A673 (cell line): ENCODE results near the gene MRM3. TPM values are rescaled to one million over a fixed set of nuclear protein-coding genes. Genes with fewer than 3 reads are reported as not detected.
"Not testable (repeated sequence)": the region's sequence is repeated elsewhere in the genome, so short reads cannot be mapped to it uniquely, and the experiment has no call there.

Source experiments
- BruUV-seq: library from RNA; stranded (reverse); fragments of 400-500 nt; replicated peaks from 2 replicates; lab custom pipeline; 2021; lab: Mats Ljungman, UMichigan
- CTCF ChIA-PET: fragments of 300-600 bp; sonication (Branson Sonifier 250); formaldehyde crosslinking; loops from one replicate; lab custom pipeline; 2022; ENCODE audit warnings: antibody characterized with exemption; lab: Charles Lee
- POLR2A ChIA-PET: fragments of 300-600 bp; sonication (Branson Sonifier 250); formaldehyde crosslinking; loops from one replicate; lab custom pipeline; 2022; ENCODE audit warnings: antibody characterized with exemption; ENCODE audit not compliant: low non-redundant PET; lab: Charles Lee
- DNase-seq: peaks from one replicate; pipeline ENCODE4 v3.0.0-alpha.2; 2015; ENCODE audit warnings: low spot score
- H3K27ac ChIP-seq: fragments of 200-600 bp; sonication (generic); 2 replicates; pipeline ENCODE4 v1.5.1; 2016; ENCODE audit warnings: mixed run types, low read depth, mild to moderate bottlenecking, mixed read lengths, antibody characterized with exemption, low read length; ENCODE audit not compliant: poor library complexity, severe bottlenecking
- H3K27me3 ChIP-seq: fragments of 200-600 bp; sonication (generic); replicated peaks from 2 replicates; pipeline ENCODE4 v1.6.1; 2017; ENCODE audit warnings: mixed run types, low read depth, mild to moderate bottlenecking, mixed read lengths, antibody characterized with exemption, low read length; ENCODE audit not compliant: insufficient read depth, poor library complexity
- H3K36me3 ChIP-seq: fragments of 200-600 bp; sonication (generic); 2 replicates; pipeline ENCODE4 v1.6.1; 2016; ENCODE audit warnings: mixed run types, mild to moderate bottlenecking, mixed read lengths, antibody characterized with exemption, low read length; ENCODE audit not compliant: insufficient read depth, poor library complexity, severe bottlenecking
- H3K4me1 ChIP-seq: fragments of 200-600 bp; sonication (generic); 2 replicates; pipeline ENCODE4 v1.6.1; 2017; ENCODE audit warnings: mixed run types, mild to moderate bottlenecking, mixed read lengths, antibody characterized with exemption, low read length; ENCODE audit not compliant: insufficient read depth, poor library complexity, severe bottlenecking
- H3K4me3 ChIP-seq: fragments of 200-600 bp; sonication (generic); 2 replicates; pipeline ENCODE4 v1.5.1; 2016; ENCODE audit warnings: low read depth, mixed run types, mild to moderate bottlenecking, mixed read lengths, low read length; ENCODE audit not compliant: poor library complexity, severe bottlenecking
- H3K9me3 ChIP-seq: fragments of 200-600 bp; sonication (generic); 2 replicates; pipeline ENCODE4 v1.6.1; 2016; ENCODE audit warnings: mixed run types, low read depth, mild to moderate bottlenecking, mixed read lengths, antibody characterized with exemption, low read length; ENCODE audit not compliant: poor library complexity, severe bottlenecking
- CTCF ChIP-seq: fragments of 300-800, 200-600 bp; sonication (generic); conservative IDR thresholded peaks from 2 replicates; pipeline ENCODE4 v1.5.1; 2017; ENCODE audit warnings: low read depth, mild to moderate bottlenecking, antibody characterized with exemption, low read length, moderate library complexity, mixed read lengths
- EZH2 ChIP-seq: fragments of 200-600 bp; sonication (generic); IDR thresholded peaks from 2 replicates; pipeline ENCODE4 v1.6.1; 2017; ENCODE audit warnings: borderline replicate concordance, low read depth, mild to moderate bottlenecking, mixed read lengths, antibody characterized with exemption, low read length; ENCODE audit not compliant: poor library complexity, severe bottlenecking
- intact Hi-C: fragments of 100-400 bp; cut with micrococcal nuclease; formaldehyde crosslinking; loops from one replicate; pipeline ENCODE4 v1.10.0; 2022; ENCODE audit not compliant: unreplicated experiment
- total RNA-seq: library from RNA; stranded (reverse); gene quantifications from 2 replicates; pipeline ENCODE4 v1.2.3, GENCODE V29; 2021

MRM3 gene
- total RNA-seq, 1 experiment from 2014 or later: 39.5 TPM

- no peak for DNase-seq
- H3K9me3 ChIP-seq: no peaks in the 10 kb centered on the region
- CTCF ChIA-PET: no interaction called here
- TF ChIP-seq EZH2 (no peak), CTCF (no peak)
- H3K36me3 ChIP-seq: peaks cover 28% of the 10 kb centered on the region
- H3K4me1 ChIP-seq: peaks cover 7% of the 10 kb centered on the region
- H3K27ac ChIP-seq: no peak overlapping the region
- no TSS peak for BruUV-seq
- POLR2A ChIA-PET: interaction anchor here (0.7 kb wide), 1 partner anchor 713 kb away, joined by 5 read pairs; no protein-coding TSS in a partner anchor
- H3K27me3 ChIP-seq: no peaks in the 10 kb centered on the region
- H3K4me3 ChIP-seq: no peak overlapping the region
- intact Hi-C loops: no loop called here
Observed at GRCh38 chr17:788551-788950, 6.4 kb downstream of the MRM3 start.

- intact Hi-C loops: no loop called here
- no peak for DNase-seq
- H3K27me3 ChIP-seq: no peaks in the 10 kb centered on the region
- BruUV-seq: no TSS peak
- no peak overlapping the region for H3K27ac ChIP-seq
- ChIA-PET CTCF (no interaction called here), POLR2A (no interaction called here)
- no peak for TF ChIP-seq CTCF
- no peak for TF ChIP-seq EZH2
- H3K9me3 ChIP-seq: no peaks in the 10 kb centered on the region
- peaks cover 23% of the 10 kb centered on the region for H3K36me3 ChIP-seq
- no peak overlapping the region for H3K4me3 ChIP-seq
- peaks cover under 1% of the 10 kb centered on the region for H3K4me1 ChIP-seq
Observed at GRCh38 chr17:789160-789840, 7.1 kb downstream of the MRM3 start.

DNA sequence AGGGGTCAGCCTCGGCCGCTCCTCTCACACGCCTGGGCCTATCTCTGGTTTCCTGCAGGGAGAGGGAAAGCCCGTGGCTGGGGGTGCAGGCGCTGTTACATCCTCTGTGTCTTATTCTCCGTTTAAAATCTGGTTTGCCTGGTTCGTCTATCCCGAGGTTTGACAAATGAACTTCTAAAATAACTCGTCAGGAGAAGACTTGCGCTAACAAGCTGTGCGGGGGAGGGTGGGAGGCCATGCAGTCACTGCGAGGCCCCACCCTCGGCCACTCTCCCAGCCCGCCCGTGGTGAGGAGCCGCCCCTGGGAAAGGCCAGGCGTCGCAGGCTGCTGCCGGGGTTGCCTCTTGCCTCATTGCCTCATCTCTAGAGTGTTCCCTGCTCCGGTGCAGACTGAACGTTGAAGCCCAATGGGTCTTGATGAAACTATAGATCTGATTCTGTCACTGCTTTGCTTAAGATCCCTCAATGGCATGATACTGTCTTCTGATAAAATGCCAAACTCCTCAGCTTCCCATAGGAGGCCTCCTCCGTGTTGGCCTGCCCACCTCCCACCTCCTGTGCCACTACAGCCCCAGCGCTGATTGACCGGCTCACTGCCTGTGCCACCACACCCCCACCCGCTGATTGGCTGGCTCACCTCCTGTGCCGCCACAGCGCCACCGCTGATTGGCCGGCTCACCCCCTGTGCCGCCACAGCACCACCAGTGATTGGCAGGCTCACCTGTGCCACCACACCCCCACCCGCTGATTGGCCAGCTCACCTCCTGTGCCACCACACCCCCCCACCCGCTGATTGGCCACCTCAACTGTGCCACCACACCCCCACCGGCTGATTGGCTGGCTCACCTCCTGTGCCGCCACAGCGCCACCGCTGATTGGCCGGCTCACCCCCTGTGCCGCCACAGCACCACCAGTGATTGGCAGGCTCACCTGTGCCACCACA lies 8.0 kb downstream of the MRM3 start:
- H3K27ac ChIP-seq, H3K4me1 ChIP-seq, DNase-seq, CTCF ChIA-PET, H3K27me3 ChIP-seq, H3K9me3 ChIP-seq, intact Hi-C loops, BruUV-seq, H3K4me3 ChIP-seq, POLR2A ChIA-PET: not testable (repeated sequence)
- H3K36me3 ChIP-seq: peaks cover 23% of the 10 kb centered on the region

GRCh38 chr17:790874-791247 lies 8.7 kb downstream of the MRM3 start:
- intact Hi-C loops, BruUV-seq: not testable (repeated sequence)

More at GRCh38 chr17:790874-791247, 8.7 kb downstream of the MRM3 start:
- DNase-seq, CTCF ChIA-PET, H3K27me3 ChIP-seq, H3K9me3 ChIP-seq, POLR2A ChIA-PET, H3K4me1 ChIP-seq, H3K27ac ChIP-seq, H3K4me3 ChIP-seq: not testable (repeated sequence)
- peaks cover 23% of the 10 kb centered on the region for H3K36me3 ChIP-seq
